K562 (cell line): ENCODE measurements around the gene RAB14. TPM values are rescaled to one million over a fixed set of nuclear protein-coding genes. Genes with fewer than 3 reads are reported as not detected.

Source experiments
- ATAC-seq: fragments of 200-7000 bp; cut with Tn5 transposase; 3 replicates; pipeline ENCODE4 v1.9.1; 2020; ENCODE audit warnings: moderate library complexity
- BruUV-seq: library from RNA; stranded (reverse); fragments of 400-500 nt; replicated peaks from 2 replicates; lab custom pipeline; 2021; lab: Mats Ljungman, UMichigan
- CTCF ChIA-PET: fragments of 300-600 bp; formaldehyde crosslinking; extraction: SDS; loops from one replicate; lab custom pipeline; 2021; ENCODE audit warnings: low intra/inter-chr PET ratio; lab: Yijun Ruan, JAX
- POLR2A ChIA-PET: fragments of 300-600, 350-650 bp; sonication (Branson Sonifier 250); formaldehyde crosslinking; extraction: SDS; loops from one replicate; lab custom pipeline; 2021; ENCODE audit warnings: antibody characterized with exemption, inconsistent platforms; lab: Yijun Ruan, JAX
- DNase-seq, 4 experiments: peaks; one replicate each; pipeline versions ENCODE4 v3.0.0 to v3.0.0-alpha.2; 2011 to 2018; ENCODE audit warnings: low spot score in 3 of 4, mixed read lengths in 3 of 4; ENCODE audit errors: extremely low read depth in 1 of 4
- FAIRE-seq: peaks from 2 replicates; lab custom pipeline; 2011; peaks lifted over from hg19 to GRCh38; lab: Jason Lieb, UNC
- H2AFZ ChIP-seq: 2 replicates; pipeline ENCODE4 v1.6.0; 2011; ENCODE audit warnings: low read depth, low read length, control low read depth, inconsistent platforms
- H3K27ac ChIP-seq: fragments of 200-600 bp; 3 replicates; pipeline ENCODE4 v1.8.0; 2011; ENCODE audit warnings: low read depth, mild to moderate bottlenecking, control low read depth, inconsistent platforms, low read length, moderate library complexity, mixed read lengths; ENCODE audit errors: extremely low read depth
- H3K27me3 ChIP-seq, 2 experiments: fragments of 300-600 bp in 1 of 2; 2 replicates in 1 of 2; 3 replicates in 1 of 2; pipeline versions ENCODE4 v1.6.0 to v1.8.0; 2011; ENCODE audit warnings: inconsistent platforms in 2 of 2, low read length in 2 of 2, mild to moderate bottlenecking in 1 of 2, mixed read lengths in 1 of 2, moderate library complexity in 1 of 2; ENCODE audit not compliant: control insufficient read depth in 2 of 2, insufficient read depth in 2 of 2
- H3K36me3 ChIP-seq: fragments of 300-600 bp; 3 replicates; pipeline ENCODE4 v1.8.0; 2011; ENCODE audit warnings: mild to moderate bottlenecking, low read length, inconsistent platforms; ENCODE audit not compliant: control insufficient read depth, insufficient read depth
- H3K4me1 ChIP-seq, 2 experiments: fragments of 200-600 bp in 1 of 2; replicated peaks in 1 of 2; 2 replicates in 1 of 2; 3 replicates in 1 of 2; pipeline versions ENCODE4 v1.5.1 to v1.8.0; 2011; ENCODE audit warnings: inconsistent platforms in 2 of 2, low read length in 2 of 2, mild to moderate bottlenecking in 1 of 2, mixed read lengths in 1 of 2, moderate library complexity in 1 of 2; ENCODE audit not compliant: control insufficient read depth in 2 of 2, insufficient read depth in 2 of 2
- H3K4me2 ChIP-seq: 2 replicates; pipeline ENCODE4 v1.6.1; 2011; ENCODE audit warnings: low read length, control low read depth, inconsistent platforms, mixed read lengths; ENCODE audit not compliant: insufficient read depth
- H3K4me3 ChIP-seq: fragments of 200-600 bp; sonication (generic), shearing (Covaris generic); 2 replicates; pipeline ENCODE4 v1.5.1; 2016; ENCODE audit warnings: control low read depth, inconsistent platforms
- H3K79me2 ChIP-seq: fragments of 200-600 bp; 3 replicates; pipeline ENCODE4 v1.8.0; 2011; ENCODE audit warnings: low read length, inconsistent platforms; ENCODE audit not compliant: control insufficient read depth, insufficient read depth
- H3K9ac ChIP-seq, 2 experiments: 2 replicates each; pipeline versions ENCODE4 v1.6.0 to v1.6.1; 2011; ENCODE audit warnings: low read depth in 2 of 2, low read length in 2 of 2, control low read depth in 1 of 2, inconsistent platforms in 1 of 2, mild to moderate bottlenecking in 1 of 2, mixed read lengths in 1 of 2; ENCODE audit not compliant: insufficient read depth in 1 of 2
- H3K9me1 ChIP-seq: one replicate; pipeline ENCODE4 v1.6.0; 2011; ENCODE audit warnings: inconsistent platforms, mild to moderate bottlenecking, low read length, moderate library complexity; ENCODE audit not compliant: control insufficient read depth, insufficient read depth
- H3K9me3 ChIP-seq: replicated peaks from 2 replicates; pipeline ENCODE4 v1.5.1; 2011; ENCODE audit warnings: low read depth, low read length, inconsistent platforms; ENCODE audit not compliant: control insufficient read depth, insufficient read depth
- H4K20me1 ChIP-seq: replicated peaks from 2 replicates; pipeline ENCODE4 v1.6.1; 2011; ENCODE audit warnings: low read length, inconsistent platforms, mixed read lengths; ENCODE audit not compliant: control insufficient read depth, insufficient read depth
- CXXC5 ChIP-seq: fragments of 250-450 bp; sonication (Bioruptor Pico); IDR thresholded peaks from 2 replicates; pipeline ENCODE4 v1.8.0; 2022; ENCODE audit warnings: inconsistent platforms, mild to moderate bottlenecking, moderate library complexity
- DACH1 ChIP-seq: fragments of 450-650 bp; IDR thresholded peaks from 2 replicates; pipeline ENCODE4 v1.6.1; 2018; ENCODE audit not compliant: partially characterized antibody
- GATAD2B ChIP-seq: fragments of 450-650 bp; IDR thresholded peaks from 2 replicates; pipeline ENCODE4 v1.6.1; 2017; ENCODE audit warnings: mild to moderate bottlenecking, borderline replicate concordance
- GTF2F1 ChIP-seq: IDR thresholded peaks from 2 replicates; pipeline ENCODE4 v1.6.1; 2011; ENCODE audit warnings: low read depth, low read length, improper control_type of control experiment
- HMBOX1 ChIP-seq: sonication (generic); IDR thresholded peaks from 2 replicates; pipeline ENCODE4 v1.6.1; 2016
- WGBS: fragments of 100-300 bp; shearing (Covaris generic); methylation state at CpG from one replicate; pipeline ENCODE4 v1.1.6; 2016; ENCODE audit warnings: low coverage, mixed read lengths; ENCODE audit not compliant: insufficient coverage; ENCODE audit errors: missing lambda C conversion rate; 5-methylcytosine and 5-hydroxymethylcytosine counted together
- in situ Hi-C: fragments of 300-500 bp; cut with MboI; formaldehyde crosslinking; loops from 4 replicates; pipeline ENCODE4 v1.15.0; 2018; ENCODE audit warnings: inconsistent platforms, mixed read lengths
- intact Hi-C: fragments of 100-400 bp; cut with micrococcal nuclease; formaldehyde crosslinking; loops from 2 replicates; pipeline ENCODE4 v1.14.2; 2022
- polyA plus RNA-seq, 8 experiments: library from polyadenylated mRNA; depleted of rRNA in 4 of 8; stranded (reverse) in 5 of 8; unstranded in 3 of 8; fragments of >200 nt; fragmentation: Nextera tagmentation in 2 of 8; fragmentation: Illumina TruSeq in 1 of 8; extraction: Ambion mirVana in 2 of 8; extraction: Trizol in 1 of 8; gene quantifications; 2 replicates each; pipeline versions ENCODE4 v1.2.1 to v1.2.3, GENCODE V29; 2011 to 2014; ENCODE audit warnings: inconsistent platforms in 1 of 8, missing spikeins in 1 of 8
- total RNA-seq, 7 experiments: library from RNA; depleted of rRNA in 6 of 7; stranded (reverse); fragments of >200 nt in 6 of 7; fragmentation: Illumina TruSeq in 2 of 7; extraction: Trizol in 2 of 7; gene quantifications; 2 replicates each; pipeline versions ENCODE4 v1.2.1 to v1.2.3, GENCODE V29; 2011 to 2021; ENCODE audit warnings: low replicate concordance in 1 of 7

The RAB14 gene
- total and polyA plus RNA-seq, 9 of the 15 experiments (the other 6 are each of a cell fraction or from before 2014, with no cell fraction given) = 10.3 to 41.8 (median 20.9) TPM

- ATAC-seq = peak; percentile 58
- peak overlapping the region in 1 of 2 experiments; percentile 32; a peak in 1 of 4 replicates for H3K9ac ChIP-seq
- H3K4me1 ChIP-seq = peaks cover 7 to 20% of the 10 kb centered on the region in 2 experiments; a peak in 3 of 5 replicates
- no TSS peak for BruUV-seq
- H3K4me3 ChIP-seq = no peak overlapping the region
- H3K27me3 ChIP-seq = no peaks in the 10 kb centered on the region
- CTCF ChIA-PET = no interaction called here
- in situ Hi-C loops = no loop called here
- no peaks in the 10 kb centered on the region for H3K9me3 ChIP-seq
- H3K4me2 ChIP-seq = peak overlapping the region; percentile 30
- 9% methylated on average over 4 of the region's 4 CpGs for WGBS
- TF ChIP-seq DACH1 (peak; percentile 19), HMBOX1 (peak; percentile 95), CXXC5 (CRISPR knock-in tag) (no peak)
- TF ChIP-seq, all 486 proteins: peak for 2
- FAIRE-seq (peak; percentile 64), DNase-seq (peak in 2 of 4 experiments; percentile 38 to 48)
- H3K9me1 ChIP-seq = no peaks in the 10 kb centered on the region
- peak overlapping the region; percentile 13; the same call in 2 of the 3 replicates for H3K27ac ChIP-seq
- peaks cover 3% of the 10 kb centered on the region; the same call in 1 of the 3 replicates for H3K36me3 ChIP-seq
- POLR2A ChIA-PET = interaction anchor here (1.0 kb wide), 1 partner anchor 17 kb away, joined by 4 read pairs; no protein-coding TSS in a partner anchor
- H4K20me1 ChIP-seq = peaks cover 24% of the 10 kb centered on the region
- intact Hi-C loops = loop anchor here (10.0 kb wide), 1 partner anchor 212 kb away; no protein-coding TSS in a partner anchor
- H3K79me2 ChIP-seq = peaks cover 100% of the 10 kb centered on the region
- H2AFZ ChIP-seq = no peak overlapping the region
Observed at GRCh38 chr9:121196389-121196788, 5.3 kb downstream of the RAB14 start.

- Histone ChIP-seq H4K20me1 (peaks cover 9% of the 10 kb centered on the region), H3K79me2 (peaks cover 100% of the 10 kb centered on the region), H3K27ac (peak overlapping the region; percentile 10; the same call in 1 of the 3 replicates), H3K4me2 (no peak overlapping the region), H3K27me3 (no peaks in the 10 kb centered on the region), H2AFZ (no peak overlapping the region), H3K9me1 (no peaks in the 10 kb centered on the region), H3K9me3 (no peaks in the 10 kb centered on the region), H3K36me3 (peaks cover 7% of the 10 kb centered on the region; the same call in 1 of the 3 replicates), H3K4me1 (peaks cover 0 to 19% of the 10 kb centered on the region in 2 experiments; a peak in 2 of 5 replicates), H3K9ac (peak overlapping the region in 1 of 2 experiments; percentile 12; a peak in 1 of 4 replicates), H3K4me3 (no peak overlapping the region)
- BruUV-seq = no TSS peak
- ATAC-seq (peak; percentile 43), DNase-seq (no peak), FAIRE-seq (peak; percentile 19)
- ChIA-PET POLR2A (interaction anchor here (1.4 kb wide), 1 partner anchor 10 kb away, joined by 4 read pairs; no protein-coding TSS in a partner anchor), CTCF (no interaction called here)
- TF ChIP-seq HMBOX1 (peak; percentile 96), GATAD2B (0 out of 2 replicates have a peak, but pooled peaks have one; percentile 34), GTF2F1 (no peak)
- 11% methylated on average over 1 of the region's 1 CpG for WGBS
- intact Hi-C loops (loop anchor here (10.0 kb wide), 1 partner anchor 210 kb away; no protein-coding TSS in a partner anchor), in situ Hi-C loops (no loop called here)
Observed at GRCh38 chr9:121194730-121195129, 6.9 kb downstream of the RAB14 start.
